GM12892 (cell line): ENCODE measurements around the gene AHNAK2.

Experiments
- POLR2A ChIP-seq: IDR thresholded peaks from 2 replicates; pipeline ENCODE4 v1.6.1; 2011; ENCODE audit warnings: low read depth, low read length, control low read depth
- POLR2AphosphoS5 ChIP-seq: IDR thresholded peaks from 2 replicates; pipeline ENCODE4 v1.6.1; 2011; ENCODE audit warnings: low read depth, low read length, control low read depth

- TF ChIP-seq POLR2AphosphoS5 = no peak
- TF ChIP-seq POLR2A = no peak
These were observed 50.3 kb downstream of the AHNAK2 start for GRCh38 chr14:104927901-104928300.
